Measurements from ENCODE around the gene GPC5. TPM values are rescaled to one million over a fixed set of nuclear protein-coding genes. Genes with fewer than 3 reads are reported as not detected.

GPC5 gene
- total and polyA plus RNA-seq, 7 experiments from 2014 or later, result 0.10 to 0.38 TPM; not detected in 5

GRCh38 chr13:91621161-91621560 lies 222.7 kb downstream of the GPC5 start:
- H3K27ac ChIP-seq (ENCODE audit: low read depth, low read length), result no peak overlapping the region
- POLR2A ChIA-PET, result no interaction called here
- no peak overlapping the region for H3K27ac Mint-ChIP-seq

DNA sequence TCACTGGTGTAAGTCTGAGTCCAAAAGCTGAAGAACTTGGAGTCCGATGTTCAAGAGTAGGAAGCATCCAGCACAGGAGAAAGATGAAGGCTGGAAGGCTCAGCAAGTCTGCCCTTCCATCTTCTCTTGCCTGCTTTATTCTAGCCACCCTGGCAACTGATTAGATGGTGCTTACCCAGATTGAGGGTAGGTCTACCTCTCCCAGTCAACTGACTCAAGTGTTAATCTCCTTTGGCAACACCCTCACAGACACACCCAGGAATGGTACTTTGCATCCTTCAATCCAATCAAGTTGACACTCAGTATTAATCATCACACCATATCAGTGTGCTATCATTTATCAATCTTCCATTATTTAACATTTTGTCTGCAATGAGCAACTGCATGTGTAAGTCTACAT lies 223.5 kb downstream of the GPC5 start:
- H3K27ac Mint-ChIP-seq, result no peak overlapping the region
- POLR2A ChIA-PET, result no interaction called here
- Histone ChIP-seq H3K27ac (ENCODE audit: low read depth, low read length) (no peak overlapping the region), H3K4me1 (ENCODE audit: control insufficient read depth in 2 of 2, insufficient read depth in 2 of 2, low read length in 2 of 2) (no peaks in the 10 kb centered on the region), H3K27me3 (ENCODE audit: control insufficient read depth in 2 of 2, insufficient read depth in 2 of 2, low read length in 2 of 2) (no peaks in the 10 kb centered on the region), H3K36me3 (ENCODE audit: control insufficient read depth in 2 of 3, insufficient read depth in 3 of 3, low read length in 3 of 3) (no peaks in the 10 kb centered on the region), H3K4me3 (ENCODE audit: low read length) (no peak overlapping the region), H3K9me3 (ENCODE audit: control insufficient read depth in 2 of 3, low read length in 3 of 3) (no peaks in the 10 kb centered on the region)
- DNase-seq (no peak), ATAC-seq (no peak)
- intact Hi-C loops (cut with micrococcal nuclease), result no loop called here
- peaks cover 0 to 6% (median 0%) of the 10 kb centered on the region in 5 donors for H3K27me3 Mint-ChIP-seq
- no peaks in the 10 kb centered on the region for H3K9me3 Mint-ChIP-seq
- no peaks in the 10 kb centered on the region for H3K36me3 Mint-ChIP-seq
- CTCF ChIA-PET, result no interaction called here
- H3K4me3 Mint-ChIP-seq, result no peak overlapping the region
- peaks cover 0 to 1% (median 0%) of the 10 kb centered on the region in 7 donors for H3K4me1 Mint-ChIP-seq

More at GRCh38 chr13:91621161-91621560, 222.7 kb downstream of the GPC5 start:
- intact Hi-C loops (cut with micrococcal nuclease), result no loop called here
- no peaks in the 10 kb centered on the region for H3K9me3 Mint-ChIP-seq
- no peak overlapping the region for H3K4me3 Mint-ChIP-seq
- H3K4me1 Mint-ChIP-seq, result peaks cover 0 to 1% (median 0%) of the 10 kb centered on the region in 7 donors
- no peaks in the 10 kb centered on the region for H3K36me3 ChIP-seq (ENCODE audit: control insufficient read depth in 2 of 3, insufficient read depth in 3 of 3, low read length in 3 of 3)
- CTCF ChIA-PET, result no interaction called here
- no peaks in the 10 kb centered on the region for H3K27me3 ChIP-seq (ENCODE audit: control insufficient read depth in 2 of 2, insufficient read depth in 2 of 2, low read length in 2 of 2)
- H3K27me3 Mint-ChIP-seq, result peaks cover 0 to 6% (median 0%) of the 10 kb centered on the region in 5 donors
- no peaks in the 10 kb centered on the region for H3K36me3 Mint-ChIP-seq
- no peaks in the 10 kb centered on the region for H3K4me1 ChIP-seq (ENCODE audit: control insufficient read depth in 2 of 2, insufficient read depth in 2 of 2, low read length in 2 of 2)
- no peak overlapping the region for H3K4me3 ChIP-seq (ENCODE audit: low read length)
- ATAC-seq, result no peak
- no peaks in the 10 kb centered on the region for H3K9me3 ChIP-seq (ENCODE audit: control insufficient read depth in 2 of 3, low read length in 3 of 3)
- no peak for DNase-seq

DNA sequence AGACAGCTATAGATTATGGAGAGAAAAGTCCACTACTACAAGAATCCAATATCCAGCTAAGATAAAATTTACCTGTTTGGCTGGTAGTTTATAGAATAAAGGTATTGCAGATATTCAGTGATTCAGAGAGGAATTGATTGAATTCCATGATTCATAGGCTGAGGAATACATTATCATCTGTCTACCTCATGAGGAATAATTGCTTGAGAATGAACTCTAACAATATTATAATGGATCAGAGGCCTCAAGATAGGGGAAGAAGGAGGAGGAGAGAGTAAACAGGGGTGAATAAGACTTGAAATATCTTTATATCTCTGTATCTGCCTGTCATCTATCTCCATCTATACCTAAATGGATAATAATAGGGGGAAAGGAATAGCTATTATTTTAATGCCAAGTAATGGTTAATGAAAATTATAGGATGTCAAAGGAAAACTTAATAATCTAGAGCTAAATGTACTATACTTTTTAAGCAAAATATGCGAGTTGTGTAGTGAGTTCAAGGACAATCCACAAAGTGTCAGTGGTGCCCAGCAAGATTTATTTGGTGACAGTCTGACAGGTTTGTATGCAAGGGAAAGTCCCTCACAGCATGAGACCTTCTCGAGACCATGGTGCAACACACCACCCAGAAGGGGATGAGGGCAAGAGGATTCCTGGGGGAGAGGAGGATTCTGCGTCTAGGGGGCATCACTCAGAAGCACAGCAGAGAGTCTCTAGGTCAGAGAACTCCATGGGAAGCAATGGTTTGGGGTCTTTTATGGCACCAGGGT lies 224.5 kb downstream of the GPC5 start:
- intact Hi-C loops (cut with micrococcal nuclease), result no loop called here
- no peaks in the 10 kb centered on the region for H3K4me1 ChIP-seq (ENCODE audit: control insufficient read depth in 2 of 2, insufficient read depth in 2 of 2, low read length in 2 of 2)
- H3K9me3 ChIP-seq (ENCODE audit: control insufficient read depth in 2 of 3, low read length in 3 of 3), result no peaks in the 10 kb centered on the region
- H3K9me3 Mint-ChIP-seq, result no peaks in the 10 kb centered on the region
- no peak overlapping the region for H3K4me3 ChIP-seq (ENCODE audit: low read length)
- no peak overlapping the region for H3K27ac ChIP-seq (ENCODE audit: low read depth, low read length)
- no peak overlapping the region for H3K27ac Mint-ChIP-seq
- ChIA-PET CTCF (no interaction called here), POLR2A (no interaction called here)
- no peaks in the 10 kb centered on the region for H3K36me3 Mint-ChIP-seq
- ATAC-seq (no peak), DNase-seq (no peak)
- peaks cover 0 to 1% (median 0%) of the 10 kb centered on the region in 7 donors for H3K4me1 Mint-ChIP-seq
- no peaks in the 10 kb centered on the region for H3K36me3 ChIP-seq (ENCODE audit: control insufficient read depth in 2 of 3, insufficient read depth in 3 of 3, low read length in 3 of 3)
- H3K4me3 Mint-ChIP-seq, result no peak overlapping the region
- no peaks in the 10 kb centered on the region for H3K27me3 ChIP-seq (ENCODE audit: control insufficient read depth in 2 of 2, insufficient read depth in 2 of 2, low read length in 2 of 2)
- peaks cover 0 to 6% (median 0%) of the 10 kb centered on the region in 5 donors for H3K27me3 Mint-ChIP-seq

DNA sequence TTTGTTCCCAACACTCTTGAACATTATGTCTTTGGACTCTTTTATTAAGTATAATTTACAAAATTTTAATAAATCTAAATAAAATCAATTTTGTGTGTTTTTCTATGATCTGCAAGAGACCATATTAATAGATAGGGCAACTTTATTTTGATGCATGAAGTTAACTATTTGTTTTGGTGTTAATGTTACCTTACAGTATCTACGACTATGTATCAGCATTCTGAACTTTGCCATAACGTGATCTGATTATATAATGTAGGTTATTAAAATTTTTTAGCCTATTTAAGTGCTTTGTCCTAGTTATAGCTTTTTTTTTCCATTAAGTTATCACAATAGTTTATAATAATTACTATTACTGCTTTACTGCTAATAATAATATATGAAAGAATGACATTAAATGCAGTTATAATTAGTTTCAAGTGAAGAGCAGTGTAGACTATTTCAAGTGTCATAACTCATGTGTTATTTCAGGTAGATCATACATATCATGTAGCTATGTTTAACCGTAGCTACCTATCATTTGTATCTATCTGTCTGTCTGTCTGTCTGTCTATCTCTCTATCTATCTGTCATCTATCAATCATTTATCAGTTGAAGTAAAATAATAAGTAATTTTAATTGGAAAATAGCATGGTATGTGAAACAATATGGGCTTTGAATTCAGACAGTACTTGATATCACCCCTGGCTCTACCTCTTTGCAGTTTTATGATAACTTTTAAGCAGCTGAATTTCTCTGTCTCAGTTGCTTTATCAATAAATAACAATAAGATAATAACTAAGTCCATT lies 229.7 kb downstream of the GPC5 start:
- Mint-ChIP-seq H3K27ac (no peak overlapping the region), H3K9me3 (peaks cover 0 to 4% (median 0%) of the 10 kb centered on the region in 11 donors), H3K4me3 (no peak overlapping the region), H3K36me3 (no peaks in the 10 kb centered on the region), H3K27me3 (no peaks in the 10 kb centered on the region), H3K4me1 (no peaks in the 10 kb centered on the region)
- Histone ChIP-seq H3K36me3 (ENCODE audit: control insufficient read depth in 2 of 3, insufficient read depth in 3 of 3, low read length in 3 of 3) (no peaks in the 10 kb centered on the region), H3K4me1 (ENCODE audit: control insufficient read depth in 2 of 2, insufficient read depth in 2 of 2, low read length in 2 of 2) (no peaks in the 10 kb centered on the region), H3K9me3 (ENCODE audit: control insufficient read depth in 2 of 3, low read length in 3 of 3) (no peaks in the 10 kb centered on the region), H3K4me3 (ENCODE audit: low read length) (no peak overlapping the region), H3K27ac (ENCODE audit: low read depth, low read length) (no peak overlapping the region), H3K27me3 (ENCODE audit: control insufficient read depth in 2 of 2, insufficient read depth in 2 of 2, low read length in 2 of 2) (no peaks in the 10 kb centered on the region)
- ATAC-seq (no peak), DNase-seq (no peak)
- ChIA-PET POLR2A (no interaction called here), CTCF (no interaction called here)
- intact Hi-C loops (cut with micrococcal nuclease), result no loop called here

- Histone ChIP-seq H3K27me3 (ENCODE audit: control insufficient read depth in 2 of 2, insufficient read depth in 2 of 2, low read length in 2 of 2) (no peaks in the 10 kb centered on the region), H3K4me1 (ENCODE audit: control insufficient read depth in 2 of 2, insufficient read depth in 2 of 2, low read length in 2 of 2) (no peaks in the 10 kb centered on the region), H3K27ac (ENCODE audit: low read depth, low read length) (no peak overlapping the region), H3K36me3 (ENCODE audit: control insufficient read depth in 2 of 3, insufficient read depth in 3 of 3, low read length in 3 of 3) (no peaks in the 10 kb centered on the region), H3K4me3 (ENCODE audit: low read length) (no peak overlapping the region), H3K9me3 (ENCODE audit: control insufficient read depth in 2 of 3, low read length in 3 of 3) (no peaks in the 10 kb centered on the region)
- Mint-ChIP-seq H3K4me3 (no peak overlapping the region), H3K36me3 (no peaks in the 10 kb centered on the region), H3K27ac (no peak overlapping the region), H3K27me3 (no peaks in the 10 kb centered on the region), H3K9me3 (peaks cover 0 to 4% (median 0%) of the 10 kb centered on the region in 11 donors), H3K4me1 (no peaks in the 10 kb centered on the region)
- intact Hi-C loops (cut with micrococcal nuclease), result no loop called here
- DNase-seq, result no peak
- POLR2A ChIA-PET, result no interaction called here
- no peak for ATAC-seq
- CTCF ChIA-PET, result no interaction called here
Measured at GRCh38 chr13:91630946-91631345, 232.5 kb downstream of the GPC5 start.

DNA sequence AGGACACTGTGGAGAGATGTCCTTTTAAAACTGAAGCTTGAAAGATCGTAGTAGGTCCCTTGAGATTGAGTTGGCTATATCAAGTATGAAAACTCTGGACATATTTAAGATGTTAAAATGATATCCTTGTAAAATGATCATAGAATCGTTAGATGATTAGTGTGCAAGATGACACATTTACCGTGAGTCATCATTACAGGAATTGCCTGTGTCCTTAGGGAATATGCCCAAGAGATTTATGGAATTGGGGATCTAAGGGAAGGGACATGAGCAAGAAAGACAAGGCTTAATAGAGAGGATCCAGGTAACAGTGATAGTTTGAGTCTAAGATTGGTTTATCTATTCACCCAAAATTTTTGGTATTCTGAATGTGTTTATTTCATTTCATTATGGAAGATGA lies 233.7 kb downstream of the GPC5 start:
- no peak overlapping the region for H3K4me3 Mint-ChIP-seq

More for the DNA sequence above, 233.7 kb downstream of the GPC5 start:
- Histone ChIP-seq H3K27ac (ENCODE audit: low read depth, low read length) (no peak overlapping the region), H3K36me3 (ENCODE audit: control insufficient read depth in 2 of 3, insufficient read depth in 3 of 3, low read length in 3 of 3) (no peaks in the 10 kb centered on the region), H3K4me1 (ENCODE audit: control insufficient read depth in 2 of 2, insufficient read depth in 2 of 2, low read length in 2 of 2) (no peaks in the 10 kb centered on the region), H3K4me3 (ENCODE audit: low read length) (no peak overlapping the region), H3K9me3 (ENCODE audit: control insufficient read depth in 2 of 3, low read length in 3 of 3) (no peaks in the 10 kb centered on the region), H3K27me3 (ENCODE audit: control insufficient read depth in 2 of 2, insufficient read depth in 2 of 2, low read length in 2 of 2) (no peaks in the 10 kb centered on the region)
- DNase-seq (no peak), ATAC-seq (no peak)
- intact Hi-C loops (cut with micrococcal nuclease), result no loop called here
- POLR2A ChIA-PET, result no interaction called here
- Mint-ChIP-seq H3K4me1 (no peaks in the 10 kb centered on the region), H3K27me3 (peaks cover 0 to 3% (median 0%) of the 10 kb centered on the region in 5 donors), H3K27ac (no peak overlapping the region), H3K9me3 (peaks cover 0 to 4% (median 0%) of the 10 kb centered on the region in 11 donors), H3K36me3 (no peaks in the 10 kb centered on the region)
- CTCF ChIA-PET, result no interaction called here
